Activated gamma-delta T cell treated with anti-CD3 and anti-CD28 coated beads, Interleukin-2, amount 50 U/mL, for 16 hours (primary cell): ENCODE results near the gene TAS2R41.
"Not testable (repeated sequence)": the region's sequence is repeated elsewhere in the genome, so short reads cannot be mapped to it uniquely, and the experiment has no call there.

ENCODE experiments used
- DNase-seq: peaks from one replicate; pipeline ENCODE4 v3.0.0-alpha.2; 2020; ENCODE audit warnings: low read depth

Gene TAS2R41

GRCh38 chr7:143518941-143519340 lies 41.3 kb downstream of the TAS2R41 start:
- no peak for DNase-seq

- no peak for DNase-seq
Observed at GRCh38 chr7:143519411-143520131, 41.9 kb downstream of the TAS2R41 start.

DNA sequence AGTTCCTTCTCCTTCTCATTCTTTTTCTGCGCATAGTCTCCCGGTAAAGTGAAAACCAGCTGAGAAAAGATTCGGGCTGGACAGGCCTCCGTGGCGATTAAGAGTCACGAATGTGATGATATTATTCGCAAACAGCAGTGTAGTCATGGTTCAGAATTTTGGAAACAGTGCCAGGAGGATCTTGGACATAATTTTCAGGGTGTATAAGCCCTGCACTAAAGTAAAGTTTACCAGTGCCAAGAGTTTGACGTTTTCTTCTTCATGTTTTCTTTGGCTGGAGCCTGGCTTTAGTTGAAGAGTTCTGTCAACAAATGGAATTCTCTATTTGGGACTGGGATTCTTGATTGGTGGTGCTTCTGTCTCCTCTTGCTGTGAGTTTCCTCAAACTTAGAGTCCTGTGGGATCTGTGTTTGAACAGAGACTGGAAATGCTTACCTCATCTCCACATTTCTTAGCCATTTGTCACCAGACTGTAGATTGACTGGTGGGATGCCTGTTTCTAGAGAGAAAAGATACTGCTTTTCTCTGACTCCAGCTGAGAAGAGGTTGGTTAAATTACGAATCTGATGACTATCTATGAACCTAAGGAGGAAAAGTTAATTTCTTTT lies 44.7 kb downstream of the TAS2R41 start:
- not testable (repeated sequence) for DNase-seq
